GM18951 (cell line): ENCODE data around the gene RNF217.
"Not testable (repeated sequence)": the region's sequence is repeated elsewhere in the genome, so short reads cannot be mapped to it uniquely, and the experiment has no call there.

ENCODE experiments used
- POLR2A ChIP-seq: IDR thresholded peaks from 4 replicates; pipeline ENCODE4 v1.6.1; 2011; ENCODE audit warnings: mild to moderate bottlenecking; ENCODE audit not compliant: insufficient read length, insufficient read depth; ENCODE audit errors: extremely low read depth
- in situ Hi-C: fragments of 300-500 bp; cut with MboI; formaldehyde crosslinking; loops from one replicate; pipeline ENCODE4 v1.12.0; 2022; ENCODE audit warnings: low sequenced_read_pairs, mixed read lengths, inconsistent platforms; ENCODE audit not compliant: unreplicated experiment

Gene RNF217

GRCh38 chr6:125124049-125124669, 161.9 kb downstream of the RNF217 start:
- in situ Hi-C loops, result no loop called here

GRCh38 chr6:125125856-125126255, 163.6 kb downstream of the RNF217 start:
- in situ Hi-C loops, result not testable (repeated sequence)

More at GRCh38 chr6:125124049-125124669, 161.9 kb downstream of the RNF217 start:
- TF ChIP-seq POLR2A, result no peak

GRCh38 chr6:125129354-125129753, 167.1 kb downstream of the RNF217 start:
- no peak for TF ChIP-seq POLR2A
- in situ Hi-C loops, result no loop called here

- TF ChIP-seq POLR2A, result no peak
- in situ Hi-C loops, result no loop called here
These were observed 169.8 kb downstream of the RNF217 start for GRCh38 chr6:125132058-125132457.

- in situ Hi-C loops, result no loop called here
- no peak for TF ChIP-seq POLR2A
These were observed 174.1 kb downstream of the RNF217 start for GRCh38 chr6:125136378-125136777.

GRCh38 chr6:125138083-125138482, 175.8 kb downstream of the RNF217 start:
- in situ Hi-C loops, result no loop called here
- no peak for TF ChIP-seq POLR2A

GRCh38 chr6:125140808-125141207, 178.6 kb downstream of the RNF217 start:
- in situ Hi-C loops, result no loop called here
- TF ChIP-seq POLR2A, result no peak
